ENCODE data around the gene RAB13. TPM values are rescaled to one million over a fixed set of nuclear protein-coding genes. Genes with fewer than 3 reads are reported as not detected.

Gene RAB13
- total and polyA plus RNA-seq, 2 of the 13 experiments (the other 11 are each of a cell fraction or from before 2014, with no cell fraction given) = 15.9 to 24.7 TPM

GRCh38 chr1:153958111-153958960 lies 27.8 kb downstream of the RAB13 start, which contains the start of gene CRTC2 (continued):
- TF ChIP-seq MAF1 (CRISPR knock-in tag; IDR thresholded peaks at IDR 0.05; ENCODE audit: borderline replicate concordance) (peak; percentile 75; the same call in 1 of the 2 replicates), ZNF329 (CRISPR knock-in tag; IDR thresholded peaks at IDR 0.05; ENCODE audit: low read depth) (peak; percentile 16; the same call in 1 of the 2 replicates), HOXA9 (CRISPR knock-in tag; IDR thresholded peaks at IDR 0.05; ENCODE audit: borderline replicate concordance) (no peak), USF2 (IDR thresholded peaks at IDR 0.05; ENCODE audit: low read depth, low read length) (no peak), USF2 (CRISPR knock-in tag; IDR thresholded peaks at IDR 0.05; ENCODE audit: borderline replicate concordance) (no peak), ZFYVE20 (CRISPR knock-in tag; IDR thresholded peaks at IDR 0.05; ENCODE audit: borderline replicate concordance, low read depth) (no peak), ZNF790 (CRISPR knock-in tag; IDR thresholded peaks at IDR 0.05; ENCODE audit: borderline replicate concordance) (peak; percentile 69; the same call in 1 of the 2 replicates), ZNF710 (CRISPR knock-in tag; IDR thresholded peaks at IDR 0.05; ENCODE audit: borderline replicate concordance) (peak; percentile 98), KLF6 (CRISPR knock-in tag; IDR thresholded peaks at IDR 0.05) (peak; percentile 64; the same call in 1 of the 2 replicates), RERE (CRISPR knock-in tag; IDR thresholded peaks at IDR 0.05; ENCODE audit: low read depth) (no peak), ZNF766 (CRISPR knock-in tag; IDR thresholded peaks at IDR 0.05; ENCODE audit: borderline replicate concordance) (peak; percentile 78; the same call in 1 of the 2 replicates), SMAD3 (CRISPR knock-in tag; IDR thresholded peaks at IDR 0.05) (0 out of 2 replicates have a peak, but pooled peaks have one; percentile 32), RXRB (CRISPR knock-in tag; IDR thresholded peaks at IDR 0.05; ENCODE audit: borderline replicate concordance) (peak; percentile 39; the same call in 1 of the 2 replicates), GATA4 (IDR thresholded peaks at IDR 0.05; ENCODE audit: borderline replicate concordance, low read depth) (no peak)
- TF ChIP-seq, protein P1, sequence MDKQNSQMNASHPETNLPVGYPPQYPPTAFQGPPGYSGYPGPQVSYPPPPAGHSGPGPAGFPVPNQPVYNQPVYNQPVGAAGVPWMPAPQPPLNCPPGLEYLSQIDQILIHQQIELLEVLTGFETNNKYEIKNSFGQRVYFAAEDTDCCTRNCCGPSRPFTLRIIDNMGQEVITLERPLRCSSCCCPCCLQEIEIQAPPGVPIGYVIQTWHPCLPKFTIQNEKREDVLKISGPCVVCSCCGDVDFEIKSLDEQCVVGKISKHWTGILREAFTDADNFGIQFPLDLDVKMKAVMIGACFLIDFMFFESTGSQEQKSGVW (CRISPR knock-in tag; IDR thresholded peaks at IDR 0.05; ENCODE audit: borderline replicate concordance) = no peak
- TF ChIP-seq, protein P2, sequence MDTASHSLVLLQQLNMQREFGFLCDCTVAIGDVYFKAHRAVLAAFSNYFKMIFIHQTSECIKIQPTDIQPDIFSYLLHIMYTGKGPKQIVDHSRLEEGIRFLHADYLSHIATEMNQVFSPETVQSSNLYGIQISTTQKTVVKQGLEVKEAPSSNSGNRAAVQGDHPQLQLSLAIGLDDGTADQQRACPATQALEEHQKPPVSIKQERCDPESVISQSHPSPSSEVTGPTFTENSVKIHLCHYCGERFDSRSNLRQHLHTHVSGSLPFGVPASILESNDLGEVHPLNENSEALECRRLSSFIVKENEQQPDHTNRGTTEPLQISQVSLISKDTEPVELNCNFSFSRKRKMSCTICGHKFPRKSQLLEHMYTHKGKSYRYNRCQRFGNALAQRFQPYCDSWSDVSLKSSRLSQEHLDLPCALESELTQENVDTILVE (CRISPR knock-in tag; IDR thresholded peaks at IDR 0.05) = peak; percentile 70; the same call in 1 of the 2 replicates
